GM21619 (cell line): ENCODE results near the gene LRRC36.

Experiments
- ATAC-seq: cut with Tn5 transposase; IDR thresholded peaks from one replicate; pipeline ENCODE4 v1.9.1; 2021; ENCODE audit not compliant: unreplicated experiment

Gene LRRC36

GRCh38 chr16:67423015-67423414 lies 96.4 kb downstream of the LRRC36 start:
- no peak for ATAC-seq

- ATAC-seq, result no peak
Observed at GRCh38 chr16:67423611-67424260, 97.1 kb downstream of the LRRC36 start.

GRCh38 chr16:67424261-67424615 lies 97.6 kb downstream of the LRRC36 start:
- ATAC-seq, result no peak

GRCh38 chr16:67425061-67425460 lies 98.4 kb downstream of the LRRC36 start:
- ATAC-seq, result no peak

- no peak for ATAC-seq
Observed at GRCh38 chr16:67425580-67425979, 99.0 kb downstream of the LRRC36 start.

GRCh38 chr16:67426022-67426421 lies 99.4 kb downstream of the LRRC36 start:
- ATAC-seq, result no peak

- ATAC-seq, result no peak
Observed at GRCh38 chr16:67426950-67427349, 100.3 kb downstream of the LRRC36 start.

GRCh38 chr16:67428146-67428731 lies 101.6 kb downstream of the LRRC36 start:
- ATAC-seq, result peak; percentile 59

GRCh38 chr16:67429053-67429798 lies 102.6 kb downstream of the LRRC36 start:
- ATAC-seq, result no peak

GRCh38 chr16:67429799-67430503 lies 103.3 kb downstream of the LRRC36 start:
- no peak for ATAC-seq

GRCh38 chr16:67430504-67430976 lies 103.9 kb downstream of the LRRC36 start:
- no peak for ATAC-seq

GRCh38 chr16:67430977-67431774 lies 104.6 kb downstream of the LRRC36 start, which contains the start of gene HSD11B2:
Gene HSD11B2 (plus strand): TSS chr16:67431121. CDS start chr16:67431249, 128 bp downstream.
- ATAC-seq, result no peak

- ATAC-seq, result no peak
Observed at GRCh38 chr16:67431775-67432505, 105.3 kb downstream of the LRRC36 start.

- ATAC-seq, result no peak
Observed at GRCh38 chr16:67432506-67432890, 105.9 kb downstream of the LRRC36 start.

- no peak for ATAC-seq
Observed at GRCh38 chr16:67433131-67433719, 106.6 kb downstream of the LRRC36 start.
